GM12878 (cell line): ENCODE measurements around the gene VGLL2. TPM values are rescaled to one million over a fixed set of nuclear protein-coding genes. Genes with fewer than 3 reads are reported as not detected.

Experiments used
- ATAC-seq: fragments of 200-7000 bp; cut with Tn5 transposase; 3 replicates; pipeline ENCODE4 v1.9.1; 2020; ENCODE audit warnings: mild to moderate bottlenecking, moderate library complexity
- BruUV-seq: library from RNA; stranded (reverse); fragments of 400-500 nt; replicated peaks from 2 replicates; lab custom pipeline; 2021; lab: Mats Ljungman, UMichigan
- CTCF ChIA-PET: fragments of 300-600 bp; sonication (Branson Sonifier 250); formaldehyde crosslinking; extraction: SDS; loops from one replicate; lab custom pipeline; 2021; ENCODE audit warnings: inconsistent platforms; lab: Yijun Ruan, JAX
- POLR2A ChIA-PET: fragments of 350-600 bp; formaldehyde crosslinking; extraction: SDS; loops from one replicate; lab custom pipeline; 2021; ENCODE audit warnings: inconsistent platforms; lab: Charles Lee
- RAD21 ChIA-PET: fragments of 300-600 bp; sonication (Branson Sonifier 250); formaldehyde crosslinking; loops from one replicate; lab custom pipeline; 2023; ENCODE audit warnings: antibody characterized with exemption; ENCODE audit not compliant: unreplicated experiment; lab: Charles Lee
- SMC1A ChIA-PET: fragments of 300-600 bp; sonication (Branson Sonifier 250); formaldehyde crosslinking; loops from one replicate; lab custom pipeline; 2023; ENCODE audit not compliant: unreplicated experiment, uncharacterized antibody; lab: Charles Lee
- DNase-seq: peaks from one replicate; pipeline ENCODE4 v3.0.0-alpha.2; 2011; ENCODE audit warnings: low read depth, low spot score
- FAIRE-seq: peaks from 3 replicates; lab custom pipeline; 2011; peaks lifted over from hg19 to GRCh38; lab: Jason Lieb, UNC
- H2AFZ ChIP-seq: 2 replicates; pipeline ENCODE4 v1.6.0; 2011; ENCODE audit warnings: low read depth, low read length, control low read depth; ENCODE audit not compliant: control insufficient read depth
- H3K27ac ChIP-seq: 2 replicates; pipeline ENCODE4 v1.5.1; 2011; ENCODE audit warnings: control low read depth; ENCODE audit not compliant: control insufficient read depth, insufficient read depth
- H3K27me3 ChIP-seq, 2 experiments: replicated peaks in 1 of 2; 2 replicates each; pipeline versions ENCODE4 v1.6.0 to v1.6.1; 2011; ENCODE audit warnings: low read length in 1 of 2; ENCODE audit not compliant: control insufficient read depth in 2 of 2, insufficient read depth in 2 of 2
- H3K36me3 ChIP-seq, 2 experiments: 2 replicates each; pipeline ENCODE4 v1.5.1; 2011; ENCODE audit warnings: low read length in 1 of 2; ENCODE audit not compliant: control insufficient read depth in 2 of 2, insufficient read depth in 2 of 2
- H3K4me1 ChIP-seq: 2 replicates; pipeline ENCODE4 v1.6.1; 2011; ENCODE audit warnings: mild to moderate bottlenecking, low read length, moderate library complexity, mixed read lengths; ENCODE audit not compliant: control insufficient read depth, insufficient read depth
- H3K4me2 ChIP-seq: 2 replicates; pipeline ENCODE4 v1.6.0; 2011; ENCODE audit warnings: control low read depth; ENCODE audit not compliant: control insufficient read depth, insufficient read depth
- H3K4me3 ChIP-seq: fragments of 200-600 bp; sonication (generic); 2 replicates; pipeline ENCODE4 v1.5.1; 2016
- H3K79me2 ChIP-seq: 2 replicates; pipeline ENCODE4 v1.6.0; 2011; ENCODE audit warnings: low read length; ENCODE audit not compliant: control insufficient read depth, insufficient read depth
- H3K9ac ChIP-seq: 2 replicates; pipeline ENCODE4 v1.8.0; 2011; ENCODE audit warnings: low read length, control low read depth, mixed read lengths; ENCODE audit not compliant: control insufficient read depth, insufficient read depth
- H3K9me3 ChIP-seq: replicated peaks from 3 replicates; pipeline ENCODE4 v1.5.1; 2011; ENCODE audit warnings: mild to moderate bottlenecking, low read length; ENCODE audit not compliant: control insufficient read depth, insufficient read depth
- H4K20me1 ChIP-seq: 2 replicates; pipeline ENCODE4 v1.6.0; 2011; ENCODE audit not compliant: control insufficient read depth, insufficient read depth
- ATF2 ChIP-seq: IDR thresholded peaks from 2 replicates; pipeline ENCODE4 v1.6.1; 2012; ENCODE audit warnings: low read length, inconsistent platforms
- CBX3 ChIP-seq: fragments of 200-600 bp; sonication (generic); IDR thresholded peaks from 2 replicates; pipeline ENCODE4 v1.6.1; 2016; ENCODE audit warnings: low read depth, borderline replicate concordance
- CUX1 ChIP-seq: IDR thresholded peaks from 2 replicates; pipeline ENCODE4 v1.6.1; 2012; ENCODE audit warnings: improper control_type of control experiment, low read depth, low read length; ENCODE audit not compliant: insufficient replicate concordance
- HDAC2 ChIP-seq: fragments of 200-600 bp; sonication (generic); IDR thresholded peaks from 2 replicates; pipeline ENCODE4 v1.6.1; 2017
- KAT2A ChIP-seq: conservative IDR thresholded peaks from 2 replicates; pipeline ENCODE4 v1.6.1; 2011; ENCODE audit warnings: low read depth, low read length; ENCODE audit not compliant: control insufficient read depth
- MXI1 ChIP-seq: fragments of 150-350 bp; IDR thresholded peaks from 2 replicates; pipeline ENCODE4 v1.6.1; 2011; ENCODE audit warnings: low read depth, mild to moderate bottlenecking, inconsistent platforms, low read length, improper control_type of control experiment
- NFXL1 ChIP-seq: fragments of 450-650 bp; IDR thresholded peaks from 2 replicates; pipeline ENCODE4 v1.6.1; 2017; ENCODE audit warnings: antibody characterized with exemption, mild to moderate bottlenecking, borderline replicate concordance
- SMAD1 ChIP-seq: fragments of 450-650 bp; IDR thresholded peaks from 2 replicates; pipeline ENCODE4 v1.6.1; 2018; ENCODE audit warnings: mild to moderate bottlenecking, low read depth; ENCODE audit not compliant: partially characterized antibody
- SPI1 ChIP-seq: IDR thresholded peaks from 2 replicates; pipeline ENCODE4 v1.6.1; 2011; ENCODE audit warnings: low read depth, mild to moderate bottlenecking, low read length, moderate library complexity, borderline replicate concordance; ENCODE audit not compliant: insufficient read depth
- STAT1 ChIP-seq: fragments of 450-650 bp; conservative IDR thresholded peaks from 2 replicates; pipeline ENCODE4 v1.6.1; 2014; ENCODE audit warnings: antibody characterized with exemption, mild to moderate bottlenecking
- USF1 ChIP-seq: IDR thresholded peaks from 2 replicates; pipeline ENCODE4 v1.6.1; 2011; ENCODE audit warnings: borderline replicate concordance, low read depth, mild to moderate bottlenecking, moderate library complexity, mixed read lengths, low read length; ENCODE audit not compliant: insufficient read depth; ENCODE audit errors: extremely low read length
- ZNF207 ChIP-seq: fragments of 450-650 bp; IDR thresholded peaks from 2 replicates; pipeline ENCODE4 v1.6.1; 2014; ENCODE audit warnings: antibody characterized with exemption, mild to moderate bottlenecking, borderline replicate concordance
- ZNF274 ChIP-seq: IDR thresholded peaks from one replicate; pipeline ENCODE4 v1.8.0; 2011; ENCODE audit not compliant: insufficient read length, insufficient read depth
- ZZZ3 ChIP-seq: IDR thresholded peaks from 2 replicates; pipeline ENCODE4 v1.6.1; 2011; ENCODE audit warnings: low read depth; ENCODE audit not compliant: control insufficient read depth, insufficient read length
- in situ Hi-C: fragments of 300-500 bp; cut with MboI; formaldehyde crosslinking; loops from 9 replicates; pipeline ENCODE4 v1.14.3; 2018; ENCODE audit warnings: mixed read lengths
- intact Hi-C: fragments of 100-400 bp; cut with micrococcal nuclease; formaldehyde crosslinking; loops from one replicate; pipeline ENCODE4 v1.14.2; 2022; ENCODE audit not compliant: unreplicated experiment
- polyA plus RNA-seq, 11 experiments: library from polyadenylated mRNA; depleted of rRNA in 4 of 11; unstranded in 6 of 11; stranded (reverse) in 5 of 11; fragments of >200 nt; fragmentation: Nextera tagmentation in 4 of 11; fragmentation: Illumina TruSeq in 1 of 11; extraction: Ambion mirVana in 4 of 11; extraction: Trizol in 1 of 11; gene quantifications; 1 replicate in 1 of 11; 2 replicates in 10 of 11; pipeline versions ENCODE4 v1.2.1 to v1.2.3, GENCODE V29; 2011 to 2016; ENCODE audit warnings: inconsistent platforms in 2 of 11, missing spikeins in 2 of 11, low read depth in 1 of 11
- total RNA-seq, 4 experiments: library from RNA; depleted of rRNA in 3 of 4; stranded (reverse); fragments of >200 nt in 3 of 4; fragmentation: Illumina TruSeq in 1 of 4; extraction: Trizol in 1 of 4; gene quantifications; 2 replicates each; pipeline versions ENCODE4 v1.2.1 to v1.2.3, GENCODE V29; 2013 to 2021

Gene VGLL2
- total and polyA plus RNA-seq, 10 of the 15 experiments (the other 5 are each of a cell fraction or from before 2014, with no cell fraction given): not detected

- no peak for TF ChIP-seq STAT1
These were observed 43.7 kb downstream of the VGLL2 start (continued) for GRCh38 chr6:117309069-117309468.

- ATAC-seq: no peak
- H3K79me2 ChIP-seq: no peaks in the 10 kb centered on the region
- no peak overlapping the region for H2AFZ ChIP-seq
- BruUV-seq: no TSS peak
- H3K9me3 ChIP-seq: no peaks in the 10 kb centered on the region
- H3K27ac ChIP-seq: no peak overlapping the region
- FAIRE-seq: no peak
- RAD21 ChIA-PET: no interaction called here
- in situ Hi-C loops: loop anchor here (10.0 kb wide), 1 partner anchor 335 kb away; no protein-coding TSS in a partner anchor
- POLR2A ChIA-PET: no interaction called here
- H3K36me3 ChIP-seq: no peaks in the 10 kb centered on the region
- no peak overlapping the region for H3K4me2 ChIP-seq
- H4K20me1 ChIP-seq: no peaks in the 10 kb centered on the region; the same call in 1 of the 2 replicates
- no peak overlapping the region for H3K4me3 ChIP-seq
- no peak overlapping the region for H3K9ac ChIP-seq
- TF ChIP-seq SPI1 (no peak), KAT2A (no peak), ZNF207 (no peak), ATF2 (no peak), SMAD1 (no peak), ZNF274 (no peak), CUX1 (no peak), CBX3 (no peak), USF1 (no peak), HDAC2 (no peak), MXI1 (no peak), ZZZ3 (no peak), NFXL1 (no peak)
- H3K27me3 ChIP-seq: no peaks in the 10 kb centered on the region
- CTCF ChIA-PET: no interaction called here
- intact Hi-C loops: no loop called here
- DNase-seq: no peak
- SMC1A ChIA-PET: no interaction called here
- no peaks in the 10 kb centered on the region for H3K4me1 ChIP-seq
These were observed 44.3 kb downstream of the VGLL2 start for GRCh38 chr6:117309611-117310010.
